ENCODE data around the gene NAE1. TPM values are rescaled to one million over a fixed set of nuclear protein-coding genes. Genes with fewer than 3 reads are reported as not detected.

Gene NAE1
- total RNA-seq, 1 experiment from 2014 or later, result 70.7 TPM

- CTCF ChIA-PET, result interaction anchor here (1.2 kb wide), 1 partner anchor 11 kb away, joined by 4 read pairs; the partner anchor contains the start of gene NAE1
- intact Hi-C loops (cut with micrococcal nuclease; ENCODE audit: unreplicated experiment), result no loop called here
- no peak for ATAC-seq
These were observed 10.6 kb upstream of the NAE1 start for GRCh38 chr16:66841366-66841765.

DNA sequence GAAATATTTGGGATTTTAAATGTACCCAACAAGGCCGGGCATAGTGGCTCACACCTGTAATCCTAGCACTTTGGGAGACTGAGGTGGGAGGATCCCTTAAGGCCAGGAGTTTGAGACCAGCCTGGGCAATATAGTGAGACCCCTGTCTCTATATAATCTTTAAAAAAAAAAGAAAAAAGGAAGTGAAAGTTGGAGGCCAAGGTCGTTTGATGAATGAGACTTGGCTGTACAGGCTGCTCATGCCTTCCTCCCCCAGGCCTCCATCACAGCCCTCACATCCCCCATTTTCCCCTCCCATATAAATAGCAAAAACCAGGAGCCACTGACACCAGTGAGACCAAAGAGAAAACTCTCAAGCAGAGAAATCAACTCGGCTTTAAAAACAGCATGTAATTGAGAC is 10.1 kb upstream of the NAE1 start:
- Histone ChIP-seq H3K4me1 (ENCODE audit: control insufficient read depth, insufficient read depth, low read length) (no peaks in the 10 kb centered on the region), H3K9me3 (ENCODE audit: control insufficient read depth, insufficient read depth, low read depth, low read length) (no peaks in the 10 kb centered on the region), H3K36me3 (ENCODE audit: control insufficient read depth, insufficient read depth, low read length) (no peaks in the 10 kb centered on the region), H3K4me3 (ENCODE audit: low read depth in 2 of 2, low read length in 2 of 2) (no peak overlapping the region), H3K27ac (ENCODE audit: low read length) (no peak overlapping the region), H3K27me3 (ENCODE audit: control insufficient read depth, insufficient read depth, low read length) (no peaks in the 10 kb centered on the region; the same call in 1 of the 2 replicates)
- no TSS peak for BruUV-seq (replicated peaks)
- in situ Hi-C loops (cut with HindIII; ENCODE audit: low pct_unique_long_range_greater_than_20kb, low sequenced_read_pairs), result no loop called here
- ChIA-PET POLR2A (no interaction called here), CTCF (interaction anchor here (1.2 kb wide), 1 partner anchor 10 kb away, joined by 4 read pairs; the partner anchor contains the start of gene NAE1)
- ATAC-seq (no peak), DNase-seq (ENCODE audit: low read depth, low spot score) (no peak)
- TF ChIP-seq TCF7L2 (IDR thresholded peaks at IDR 0.05; ENCODE audit: low read depth, low read length), result no peak
- no peak for TF ChIP-seq SIN3A (IDR thresholded peaks at IDR 0.05; ENCODE audit: borderline replicate concordance, insufficient read depth, low read depth, low read length)
- TF ChIP-seq POLR2AphosphoS5 (IDR thresholded peaks at IDR 0.05; ENCODE audit: low read depth, low read length), result no peak
- TF ChIP-seq, protein P1, sequence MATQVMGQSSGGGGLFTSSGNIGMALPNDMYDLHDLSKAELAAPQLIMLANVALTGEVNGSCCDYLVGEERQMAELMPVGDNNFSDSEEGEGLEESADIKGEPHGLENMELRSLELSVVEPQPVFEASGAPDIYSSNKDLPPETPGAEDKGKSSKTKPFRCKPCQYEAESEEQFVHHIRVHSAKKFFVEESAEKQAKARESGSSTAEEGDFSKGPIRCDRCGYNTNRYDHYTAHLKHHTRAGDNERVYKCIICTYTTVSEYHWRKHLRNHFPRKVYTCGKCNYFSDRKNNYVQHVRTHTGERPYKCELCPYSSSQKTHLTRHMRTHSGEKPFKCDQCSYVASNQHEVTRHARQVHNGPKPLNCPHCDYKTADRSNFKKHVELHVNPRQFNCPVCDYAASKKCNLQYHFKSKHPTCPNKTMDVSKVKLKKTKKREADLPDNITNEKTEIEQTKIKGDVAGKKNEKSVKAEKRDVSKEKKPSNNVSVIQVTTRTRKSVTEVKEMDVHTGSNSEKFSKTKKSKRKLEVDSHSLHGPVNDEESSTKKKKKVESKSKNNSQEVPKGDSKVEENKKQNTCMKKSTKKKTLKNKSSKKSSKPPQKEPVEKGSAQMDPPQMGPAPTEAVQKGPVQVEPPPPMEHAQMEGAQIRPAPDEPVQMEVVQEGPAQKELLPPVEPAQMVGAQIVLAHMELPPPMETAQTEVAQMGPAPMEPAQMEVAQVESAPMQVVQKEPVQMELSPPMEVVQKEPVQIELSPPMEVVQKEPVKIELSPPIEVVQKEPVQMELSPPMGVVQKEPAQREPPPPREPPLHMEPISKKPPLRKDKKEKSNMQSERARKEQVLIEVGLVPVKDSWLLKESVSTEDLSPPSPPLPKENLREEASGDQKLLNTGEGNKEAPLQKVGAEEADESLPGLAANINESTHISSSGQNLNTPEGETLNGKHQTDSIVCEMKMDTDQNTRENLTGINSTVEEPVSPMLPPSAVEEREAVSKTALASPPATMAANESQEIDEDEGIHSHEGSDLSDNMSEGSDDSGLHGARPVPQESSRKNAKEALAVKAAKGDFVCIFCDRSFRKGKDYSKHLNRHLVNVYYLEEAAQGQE (IDR thresholded peaks at IDR 0.05; ENCODE audit: insufficient read depth in 1 of 2, low read depth in 2 of 2, low read length in 1 of 2), result no peak
- TF ChIP-seq, protein P2, sequence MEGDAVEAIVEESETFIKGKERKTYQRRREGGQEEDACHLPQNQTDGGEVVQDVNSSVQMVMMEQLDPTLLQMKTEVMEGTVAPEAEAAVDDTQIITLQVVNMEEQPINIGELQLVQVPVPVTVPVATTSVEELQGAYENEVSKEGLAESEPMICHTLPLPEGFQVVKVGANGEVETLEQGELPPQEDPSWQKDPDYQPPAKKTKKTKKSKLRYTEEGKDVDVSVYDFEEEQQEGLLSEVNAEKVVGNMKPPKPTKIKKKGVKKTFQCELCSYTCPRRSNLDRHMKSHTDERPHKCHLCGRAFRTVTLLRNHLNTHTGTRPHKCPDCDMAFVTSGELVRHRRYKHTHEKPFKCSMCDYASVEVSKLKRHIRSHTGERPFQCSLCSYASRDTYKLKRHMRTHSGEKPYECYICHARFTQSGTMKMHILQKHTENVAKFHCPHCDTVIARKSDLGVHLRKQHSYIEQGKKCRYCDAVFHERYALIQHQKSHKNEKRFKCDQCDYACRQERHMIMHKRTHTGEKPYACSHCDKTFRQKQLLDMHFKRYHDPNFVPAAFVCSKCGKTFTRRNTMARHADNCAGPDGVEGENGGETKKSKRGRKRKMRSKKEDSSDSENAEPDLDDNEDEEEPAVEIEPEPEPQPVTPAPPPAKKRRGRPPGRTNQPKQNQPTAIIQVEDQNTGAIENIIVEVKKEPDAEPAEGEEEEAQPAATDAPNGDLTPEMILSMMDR (IDR thresholded peaks at IDR 0.05), result no peak
- intact Hi-C loops (cut with micrococcal nuclease; ENCODE audit: unreplicated experiment), result no loop called here

More at GRCh38 chr16:66841366-66841765, 10.6 kb upstream of the NAE1 start:
- Histone ChIP-seq H3K4me3 (ENCODE audit: low read depth in 2 of 2, low read length in 2 of 2) (no peak overlapping the region), H3K4me1 (ENCODE audit: control insufficient read depth, insufficient read depth, low read length) (no peaks in the 10 kb centered on the region), H3K9me3 (ENCODE audit: control insufficient read depth, insufficient read depth, low read depth, low read length) (no peaks in the 10 kb centered on the region), H3K27me3 (ENCODE audit: control insufficient read depth, insufficient read depth, low read length) (no peaks in the 10 kb centered on the region; the same call in 1 of the 2 replicates), H3K36me3 (ENCODE audit: control insufficient read depth, insufficient read depth, low read length) (no peaks in the 10 kb centered on the region), H3K27ac (ENCODE audit: low read length) (no peak overlapping the region)
- no peak for DNase-seq (ENCODE audit: low read depth, low spot score)
- in situ Hi-C loops (cut with HindIII; ENCODE audit: low pct_unique_long_range_greater_than_20kb, low sequenced_read_pairs), result no loop called here
- no TSS peak for BruUV-seq (replicated peaks)
- TF ChIP-seq, protein P1 (IDR thresholded peaks at IDR 0.05; ENCODE audit: insufficient read depth in 1 of 2, low read depth in 2 of 2, low read length in 1 of 2), result no peak
- no peak for TF ChIP-seq SIN3A (IDR thresholded peaks at IDR 0.05; ENCODE audit: borderline replicate concordance, insufficient read depth, low read depth, low read length)
- TF ChIP-seq, protein P2 (IDR thresholded peaks at IDR 0.05), result no peak
- no peak for TF ChIP-seq TCF7L2 (IDR thresholded peaks at IDR 0.05; ENCODE audit: low read depth, low read length)
- no peak for TF ChIP-seq POLR2AphosphoS5 (IDR thresholded peaks at IDR 0.05; ENCODE audit: low read depth, low read length)
- POLR2A ChIA-PET, result no interaction called here
